Measurements from ENCODE around the gene RFTN2. TPM values are rescaled to one million over a fixed set of nuclear protein-coding genes. Genes with fewer than 3 reads are reported as not detected.

Gene RFTN2
- total and polyA plus RNA-seq, 9 of the 15 experiments (the other 6 are each of a cell fraction or from before 2014, with no cell fraction given), result 0.01 to 0.11 (median 0.04) TPM; not detected in 6

- H3K9ac ChIP-seq (ENCODE audit: insufficient read depth in 1 of 2, low read depth in 2 of 2, low read length in 2 of 2), result peak overlapping the region; percentile 52 to 95
- no peaks in the 10 kb centered on the region for H3K9me1 ChIP-seq (ENCODE audit: control insufficient read depth, insufficient read depth, low read length)
- BruUV-seq (replicated peaks), result no TSS peak
- no peaks in the 10 kb centered on the region for H3K27me3 ChIP-seq (ENCODE audit: control insufficient read depth in 2 of 2, insufficient read depth in 2 of 2, low read length in 2 of 2)
- ChIA-PET CTCF (ENCODE audit: low intra/inter-chr PET ratio) (no interaction called here), POLR2A (interaction anchor here (0.7 kb wide), 2 partner anchors 175 to 774 kb away, joined by 3 read pairs; no protein-coding TSS in a partner anchor)
- TF ChIP-seq EGR1 (conservative IDR thresholded peaks at IDR 0.05), result no peak
- 0 out of 2 replicates have a peak, but pooled peaks have one; percentile 14 for TF ChIP-seq ETV1 (tag; conservative IDR thresholded peaks at IDR 0.05; ENCODE audit: low read depth)
- H3K9me3 ChIP-seq (replicated peaks; ENCODE audit: control insufficient read depth, insufficient read depth, low read depth, low read length), result no peaks in the 10 kb centered on the region
- intact Hi-C loops (cut with micrococcal nuclease), result loop anchor here (2.0 to 10.0 kb wide), 5 partner anchors 209 to 591 kb away; partner anchors contain the start of gene HSPD1
- peaks cover 56% of the 10 kb centered on the region for H3K79me2 ChIP-seq (ENCODE audit: control insufficient read depth, insufficient read depth, low read length)
- peak overlapping the region; percentile 85 for H3K4me2 ChIP-seq (ENCODE audit: insufficient read depth, low read length)
- peaks cover 14% of the 10 kb centered on the region for H4K20me1 ChIP-seq (replicated peaks; ENCODE audit: control insufficient read depth, insufficient read depth, low read length)
- peak overlapping the region; percentile 88 for H3K4me3 ChIP-seq
- peak overlapping the region; percentile 68 for H3K27ac ChIP-seq (ENCODE audit: extremely low read depth, low read depth, low read length)
- peak overlapping the region; percentile 92; the same call in 1 of the 2 replicates for H2AFZ ChIP-seq (ENCODE audit: low read depth, low read length)
- peak; percentile 38 for ATAC-seq
- WGBS (ENCODE audit: insufficient coverage, low coverage, missing lambda C conversion rate), result under 1% methylated on average over 35 of the region's 38 CpGs
- H3K36me3 ChIP-seq (ENCODE audit: control insufficient read depth, insufficient read depth, low read length), result peaks cover 33% of the 10 kb centered on the region
- DNase-seq (ENCODE audit: extremely low read depth in 1 of 4, low spot score in 3 of 4), result peak in 1 of 4 experiments; percentile 24
- FAIRE-seq, result no peak
- H3K4me1 ChIP-seq (replicated peaks in 1 of 2; ENCODE audit: control insufficient read depth in 2 of 2, insufficient read depth in 2 of 2, low read length in 2 of 2), result peaks cover 5 to 12% of the 10 kb centered on the region in 2 experiments; a peak in 4 of 5 replicates
- in situ Hi-C loops (cut with MboI), result no loop called here
Measured at GRCh38 chr2:197705912-197706838, 30.8 kb upstream of the RFTN2 start.

Data from K562 (cell line).